GM13976 (cell line): ENCODE results near the gene CNOT10.

Experiments
- DNase-seq: peaks from one replicate; pipeline ENCODE4 v3.0.0; 2012; ENCODE audit warnings: low spot score
- CTCF ChIP-seq: IDR thresholded peaks from 2 replicates; pipeline ENCODE4 v1.5.1; 2012; ENCODE audit warnings: borderline replicate concordance, mild to moderate bottlenecking; ENCODE audit not compliant: insufficient read depth; ENCODE audit errors: extremely low read depth, missing control alignments, control extremely low read depth
- in situ Hi-C: fragments of 300-500 bp; cut with MboI; formaldehyde crosslinking; loops from one replicate; pipeline ENCODE4 v1.12.0; 2022; ENCODE audit warnings: low sequenced_read_pairs, mixed read lengths, inconsistent platforms; ENCODE audit not compliant: unreplicated experiment

CNOT10 gene

GRCh38 chr3:32706348-32707025, 21.5 kb downstream of the CNOT10 start:
- in situ Hi-C loops, result no loop called here
- no peak for TF ChIP-seq CTCF
- no peak for DNase-seq

GRCh38 chr3:32707026-32707370, 22.0 kb downstream of the CNOT10 start:
- no peak for DNase-seq
- TF ChIP-seq CTCF, result no peak
- in situ Hi-C loops, result no loop called here

GRCh38 chr3:32708672-32709283, 23.8 kb downstream of the CNOT10 start:
- no peak for DNase-seq
- in situ Hi-C loops, result no loop called here
- no peak for TF ChIP-seq CTCF

- no peak for DNase-seq
- TF ChIP-seq CTCF, result no peak
- in situ Hi-C loops, result no loop called here
These were observed 24.4 kb downstream of the CNOT10 start for GRCh38 chr3:32709346-32709745.

DNA sequence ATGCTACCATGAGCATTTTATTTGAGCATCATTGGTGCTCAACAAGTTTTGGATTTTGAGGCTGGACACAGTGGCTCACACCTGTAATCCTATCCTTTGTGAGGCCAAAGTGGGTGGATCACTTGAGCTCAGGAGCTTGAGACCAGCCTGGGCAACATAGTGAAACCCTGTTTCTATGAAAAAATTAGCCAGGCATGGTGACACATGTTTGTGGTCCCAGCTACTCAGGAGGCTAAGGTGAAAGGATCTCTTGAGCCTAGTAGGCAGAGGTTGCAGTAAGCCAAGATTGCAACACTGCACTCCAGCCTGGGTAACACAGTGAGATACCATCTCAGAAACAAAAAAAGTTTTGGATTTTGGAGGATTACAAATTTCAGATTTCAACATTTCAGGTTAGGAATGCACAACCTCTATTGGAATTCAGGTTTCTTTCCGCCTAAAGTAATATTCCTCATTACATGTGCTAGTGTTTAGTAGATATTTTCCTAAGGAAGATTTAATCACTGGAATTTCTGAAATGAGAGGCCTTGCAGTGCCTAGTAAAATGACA, 27.6 kb downstream of the CNOT10 start:
- DNase-seq, result no peak
- TF ChIP-seq CTCF, result no peak
- in situ Hi-C loops, result no loop called here

- no peak for TF ChIP-seq CTCF
- DNase-seq, result no peak
- in situ Hi-C loops, result no loop called here
These were observed 28.2 kb downstream of the CNOT10 start for GRCh38 chr3:32713181-32713580.
